GM11168 (cell line): ENCODE data around the gene NKD1.
"Not testable (repeated sequence)": the region's sequence is repeated elsewhere in the genome, so short reads cannot be mapped to it uniquely, and the experiment has no call there.

ENCODE experiments used
- in situ Hi-C: fragments of 300-500 bp; cut with MboI; formaldehyde crosslinking; loops from one replicate; pipeline ENCODE4 v1.12.0; 2022; ENCODE audit warnings: low sequenced_read_pairs; ENCODE audit not compliant: unreplicated experiment

NKD1 gene

DNA sequence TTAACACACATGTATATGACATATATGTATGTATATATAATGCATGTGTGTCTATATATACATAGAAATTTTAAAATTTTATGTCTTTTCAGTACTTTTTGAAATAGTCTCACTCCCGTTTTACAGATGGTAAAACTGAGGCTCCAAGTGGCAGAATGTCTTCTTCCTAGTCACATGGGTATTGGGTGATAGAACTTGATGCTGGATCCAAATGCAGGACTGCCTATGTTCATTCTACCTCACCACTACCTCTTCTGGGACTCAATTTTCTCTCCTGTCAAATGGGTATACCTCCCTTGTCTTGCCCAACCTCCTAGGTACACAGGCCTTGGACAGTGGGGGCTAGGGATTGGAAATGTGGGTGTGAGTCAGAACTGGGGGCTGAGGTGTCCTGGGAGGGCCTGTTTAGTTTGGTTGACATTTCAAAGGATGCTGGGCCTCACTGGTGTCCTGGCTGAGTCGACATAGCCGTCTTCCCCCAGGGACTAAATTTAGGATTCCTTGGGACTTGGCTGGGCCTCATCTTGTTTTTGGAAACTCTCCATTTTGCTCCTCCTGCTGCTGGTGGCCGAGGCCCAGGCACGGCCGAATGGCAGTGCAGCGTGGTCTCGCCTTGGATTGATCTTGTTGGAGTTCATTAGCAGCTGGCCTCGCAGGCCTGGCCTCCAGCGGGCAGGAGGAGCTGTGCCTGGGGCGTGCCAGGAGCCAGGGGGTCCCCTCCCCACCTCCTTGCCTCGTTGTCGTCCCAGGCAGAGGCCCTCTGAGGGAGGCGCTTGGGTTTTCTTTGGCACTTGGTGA lies 25.9 kb downstream of the NKD1 start:
- in situ Hi-C loops, result no loop called here

DNA sequence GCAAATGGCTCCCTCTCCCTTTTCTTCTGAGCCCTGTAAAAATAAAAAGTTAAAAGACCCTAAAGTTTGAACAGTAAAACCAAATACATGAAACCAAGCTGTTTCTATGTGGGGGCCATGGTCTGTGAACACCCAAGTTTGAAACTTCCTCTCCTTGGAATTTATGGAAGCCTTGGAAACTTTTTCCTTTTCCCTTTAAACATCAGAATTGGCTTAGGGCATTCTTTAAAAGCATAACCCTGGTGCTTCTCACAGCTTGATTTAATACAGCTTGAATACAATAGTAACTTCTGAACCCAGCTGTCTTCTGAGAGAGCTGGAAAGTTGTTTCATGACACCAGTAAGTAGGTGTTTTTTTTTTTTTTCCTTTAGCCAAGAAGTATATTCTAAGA lies 26.5 kb downstream of the NKD1 start:
- in situ Hi-C loops, result no loop called here

DNA sequence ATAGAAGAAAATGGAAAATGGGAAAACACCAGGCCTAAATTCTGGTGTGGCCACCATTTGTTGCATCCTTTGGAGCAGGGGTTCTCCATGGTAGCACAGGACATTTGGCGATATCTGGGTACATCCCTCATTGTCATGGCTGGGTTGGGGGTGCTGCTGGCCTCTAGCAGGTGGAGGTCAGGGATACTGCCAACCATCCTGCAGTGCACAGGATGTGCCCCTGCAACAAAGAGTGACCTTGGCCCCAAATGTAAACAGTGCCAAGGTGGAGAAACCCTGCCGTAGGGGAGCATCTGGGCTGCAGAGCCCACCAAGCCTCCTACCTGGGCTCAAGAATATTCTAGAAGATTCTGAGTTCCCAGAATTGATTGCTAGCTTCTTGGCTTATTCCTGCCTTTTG lies 27.5 kb downstream of the NKD1 start:
- in situ Hi-C loops, result no loop called here

DNA sequence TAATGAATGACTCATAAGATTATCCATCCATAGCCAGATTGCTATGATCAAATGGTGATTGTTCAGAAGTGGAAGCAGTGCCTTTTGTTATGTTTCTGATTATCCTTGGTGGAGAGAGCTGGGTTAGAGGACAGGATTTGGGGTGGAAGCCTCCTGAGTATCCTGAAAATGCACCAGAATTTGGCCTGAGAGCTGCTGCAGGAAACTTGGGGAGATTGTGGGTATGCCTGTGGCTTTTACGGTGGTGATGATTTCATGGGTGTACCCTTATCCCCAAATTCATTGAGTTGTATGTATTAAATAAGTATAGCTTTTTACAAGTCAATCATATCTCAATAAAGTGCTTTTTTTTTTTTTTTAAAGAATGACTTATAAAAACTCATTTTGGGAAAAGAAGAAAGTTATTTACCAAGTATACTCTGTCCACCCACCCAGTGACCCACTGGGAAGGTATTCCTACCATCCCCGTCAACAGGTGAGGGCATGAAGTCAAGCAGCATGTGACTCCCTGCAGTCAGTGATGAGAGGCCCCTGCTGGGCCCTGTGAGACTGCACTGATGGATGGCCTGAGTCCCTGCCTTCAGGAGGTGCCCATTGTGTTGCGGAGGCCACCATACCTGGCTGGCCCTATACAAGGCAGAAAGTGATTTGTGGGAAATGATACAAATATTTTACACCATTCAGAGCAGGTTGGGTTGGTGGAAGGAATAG lies 28.4 kb downstream of the NKD1 start:
- in situ Hi-C loops, result no loop called here

DNA sequence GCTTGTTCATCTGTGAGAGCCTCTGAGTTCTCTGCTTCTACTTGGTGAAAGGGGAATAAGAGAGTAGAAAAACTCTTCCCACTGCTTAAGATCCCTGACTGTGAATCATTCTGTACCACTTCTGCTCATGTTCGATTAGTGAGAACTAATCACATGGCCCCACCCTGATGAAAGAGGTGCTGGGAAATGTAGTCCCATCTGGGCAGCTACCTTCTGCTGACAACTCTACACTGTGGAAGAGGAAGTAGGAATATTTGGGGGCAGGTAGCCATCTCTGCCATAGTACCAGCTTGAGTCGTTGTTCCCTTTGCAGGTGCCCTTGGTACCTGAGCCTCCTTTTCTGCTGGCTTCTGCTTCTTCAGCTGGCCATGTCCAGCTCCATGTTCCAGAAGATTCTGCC lies 29.9 kb downstream of the NKD1 start:
- in situ Hi-C loops, result no loop called here

DNA sequence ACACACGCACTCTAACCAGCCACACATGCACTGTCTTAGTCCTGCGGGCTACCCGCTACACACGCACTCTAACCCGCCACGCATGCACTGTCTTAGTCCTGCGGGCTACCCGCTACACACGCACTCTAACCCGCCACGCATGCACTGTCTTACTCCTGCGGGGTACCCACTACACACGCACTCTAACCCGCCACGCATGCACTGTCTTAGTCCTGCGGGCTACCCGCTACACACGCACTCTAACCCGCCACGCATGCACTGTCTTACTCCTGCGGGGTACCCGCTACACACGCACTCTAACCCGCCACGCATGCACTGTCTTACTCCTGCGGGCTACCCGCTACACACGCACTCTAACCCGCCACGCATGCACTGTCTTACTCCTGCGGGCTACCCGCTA lies 31.2 kb downstream of the NKD1 start:
- in situ Hi-C loops, result not testable (repeated sequence)

DNA sequence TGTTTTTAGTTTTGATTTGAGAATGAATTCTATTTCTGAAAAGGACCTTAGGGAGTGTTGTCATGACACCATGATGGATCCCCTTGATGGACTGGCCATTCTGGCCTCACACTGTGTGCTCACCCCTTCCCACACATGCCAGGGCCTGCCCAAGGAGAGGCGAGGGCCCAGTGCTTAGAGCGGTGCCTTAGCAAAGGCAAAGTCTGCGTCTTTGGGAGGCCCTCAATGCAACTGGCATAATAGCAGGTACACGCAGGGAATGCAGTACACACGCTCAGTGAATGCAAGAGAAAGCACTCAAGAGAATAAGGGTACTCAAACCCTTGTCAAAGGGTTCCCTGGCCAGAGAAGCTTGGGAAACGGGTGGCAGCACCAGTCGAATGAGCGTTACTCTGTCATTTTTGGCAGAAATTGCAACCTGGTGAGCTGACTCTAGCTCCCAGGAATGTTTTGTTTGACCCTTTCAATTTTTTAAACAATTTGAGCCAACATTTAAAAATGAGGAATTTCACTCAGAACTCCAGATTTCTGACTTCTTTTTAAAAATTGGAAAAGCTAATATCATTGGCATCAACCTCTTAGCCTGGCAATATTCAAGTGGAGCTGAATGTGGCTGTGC lies 32.1 kb downstream of the NKD1 start:
- in situ Hi-C loops, result no loop called here

DNA sequence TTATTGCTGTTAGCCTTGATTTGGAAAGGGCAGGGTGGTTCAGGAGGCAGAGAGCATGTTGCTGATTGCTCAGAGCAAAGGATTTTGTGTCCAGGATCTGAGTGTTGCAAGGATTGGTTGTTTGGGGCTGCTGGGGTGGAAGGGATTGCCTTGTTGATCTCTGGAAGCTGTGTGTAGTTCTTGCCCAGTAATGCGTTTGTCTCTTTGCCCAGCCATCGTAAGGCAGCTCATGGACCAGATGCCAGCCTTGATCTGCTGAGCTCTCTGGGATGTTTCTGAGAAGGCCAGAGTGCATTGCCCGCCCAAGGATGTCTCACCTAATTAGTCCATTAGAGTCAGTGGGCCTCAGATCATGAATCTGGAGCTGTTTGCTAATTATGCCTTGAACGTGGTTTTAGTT lies 33.6 kb downstream of the NKD1 start:
- in situ Hi-C loops, result no loop called here

DNA sequence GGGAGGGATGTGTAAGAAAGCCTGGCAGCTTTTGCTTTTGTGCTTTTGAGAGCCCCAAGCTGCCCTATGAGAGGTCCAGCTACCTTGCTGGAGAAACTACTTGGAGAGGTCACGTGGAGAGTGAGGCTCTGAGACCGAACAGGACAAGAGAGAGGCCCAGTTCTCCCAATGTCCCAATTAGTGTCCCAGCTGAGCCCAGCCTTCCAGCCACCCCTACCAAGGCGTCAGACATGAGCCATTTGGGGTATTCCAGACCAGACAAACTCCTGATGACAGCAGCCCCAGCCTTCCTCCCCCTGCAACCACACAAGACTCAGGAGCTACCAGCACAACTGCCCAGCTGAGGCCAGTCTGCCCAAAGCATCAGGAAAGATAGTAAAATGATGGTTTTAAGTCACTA lies 35.0 kb downstream of the NKD1 start:
- in situ Hi-C loops, result no loop called here

DNA sequence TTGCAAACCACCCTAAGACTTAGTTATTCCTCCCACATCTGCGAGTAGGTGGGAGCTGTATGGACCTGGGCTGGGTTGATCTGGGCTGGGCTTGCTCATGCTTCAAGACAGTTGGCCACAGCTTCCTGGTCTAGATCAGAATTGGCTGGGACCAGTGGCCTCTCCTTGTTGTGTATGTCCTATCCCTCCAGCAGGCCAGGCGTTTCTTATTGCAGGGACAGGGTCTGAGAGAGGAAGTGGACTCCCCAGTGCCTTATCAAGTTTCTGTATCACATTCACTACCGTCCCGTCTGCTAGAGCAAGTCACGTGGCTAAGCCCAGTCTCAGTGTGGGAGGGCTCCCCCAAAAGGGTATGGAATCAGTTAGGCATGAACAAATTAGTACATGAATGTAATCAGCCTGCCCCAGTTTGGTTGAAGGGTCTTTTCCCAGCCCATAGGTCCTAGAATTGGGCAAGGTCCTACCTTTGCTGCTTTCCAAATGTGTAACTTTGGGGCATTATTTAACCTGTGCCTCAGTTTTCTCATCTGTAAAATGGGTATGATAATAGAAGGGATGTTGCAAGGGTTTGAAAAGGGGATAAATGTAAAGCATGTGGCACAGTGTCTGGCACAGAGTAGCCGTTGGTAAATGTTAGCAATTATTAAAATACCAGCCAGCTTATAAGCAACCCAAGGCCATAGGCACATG lies 36.0 kb downstream of the NKD1 start:
- in situ Hi-C loops, result no loop called here

DNA sequence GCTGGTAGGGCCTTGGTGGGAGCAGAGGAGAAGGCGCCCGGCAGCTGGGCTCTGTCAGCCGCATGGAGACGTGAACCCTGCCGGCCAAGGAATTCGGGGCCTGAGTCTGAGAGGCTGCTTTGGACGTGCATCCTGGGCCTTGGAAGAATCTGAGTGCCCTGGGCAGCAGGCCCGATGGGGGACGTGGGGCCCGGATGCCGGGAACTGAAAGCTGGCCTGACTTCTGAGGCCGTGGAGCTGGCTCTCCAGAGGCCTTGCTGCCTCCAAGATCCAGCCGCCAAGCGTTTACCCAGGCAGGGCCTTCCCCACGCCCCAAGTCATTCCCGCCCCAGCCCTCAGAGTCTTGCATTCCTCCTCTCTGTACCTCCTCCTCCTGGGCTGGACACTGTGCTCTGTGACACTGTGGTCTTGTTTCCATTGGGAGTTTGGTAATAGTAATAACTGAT lies 37.2 kb downstream of the NKD1 start:
- in situ Hi-C loops, result no loop called here

DNA sequence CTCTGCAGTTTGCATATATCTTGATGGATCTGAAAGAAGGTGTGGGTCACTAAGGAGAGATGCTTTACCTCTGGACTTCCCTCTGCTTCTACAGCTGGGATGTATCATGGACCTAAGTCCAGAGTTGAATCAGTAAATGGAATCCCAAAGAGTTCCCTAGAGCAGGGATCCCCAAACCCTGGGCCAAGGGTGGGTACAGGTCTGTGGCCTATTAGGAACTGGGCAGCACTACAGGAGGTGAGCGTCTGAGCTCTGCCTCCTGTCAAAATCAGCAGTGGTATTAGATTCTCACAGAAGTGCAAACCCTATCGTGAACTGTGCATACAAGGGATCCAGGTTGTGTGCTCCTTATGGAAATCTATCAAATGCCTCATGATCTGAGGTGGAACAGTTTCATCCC lies 39.3 kb downstream of the NKD1 start:
- in situ Hi-C loops, result no loop called here

DNA sequence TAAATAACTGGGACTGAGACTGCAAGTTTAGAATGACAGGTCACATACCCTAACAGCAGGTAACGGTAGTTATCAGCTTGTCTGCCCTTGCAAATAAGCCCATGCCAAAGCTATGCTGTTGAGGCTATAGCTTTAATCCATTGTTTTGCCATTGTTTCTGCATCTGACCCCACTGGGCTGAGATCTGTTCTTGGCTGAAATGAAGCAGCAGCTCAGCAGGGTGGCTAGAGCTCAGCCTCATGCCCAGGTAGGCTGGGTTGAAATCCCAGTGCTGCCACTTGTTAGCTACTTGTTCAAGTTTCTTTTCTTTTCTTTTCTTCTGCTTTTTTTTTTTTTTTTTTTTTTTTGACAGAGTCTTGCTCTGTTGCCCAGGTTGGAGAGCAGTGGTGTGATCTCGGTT lies 40.1 kb downstream of the NKD1 start:
- in situ Hi-C loops, result no loop called here

DNA sequence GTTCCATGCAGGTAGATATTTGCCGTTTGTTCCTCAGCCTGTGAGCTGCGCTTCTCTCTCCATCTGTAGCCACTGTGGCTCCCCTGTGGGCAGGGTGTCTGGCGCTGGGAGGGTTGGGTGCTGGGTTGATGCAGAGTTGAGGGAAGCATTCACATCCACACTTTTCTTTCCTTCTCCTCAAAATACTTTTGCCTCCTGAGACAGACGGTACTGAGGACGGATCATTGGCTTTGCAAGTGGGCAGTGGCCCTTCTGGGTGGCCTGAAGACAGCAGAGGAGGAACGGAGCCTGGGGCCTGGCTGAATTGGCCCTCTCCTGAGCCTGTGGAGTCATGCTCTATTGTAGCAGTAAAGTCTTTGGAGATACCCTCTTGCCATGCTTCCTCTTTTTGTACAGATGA lies 43.0 kb downstream of the NKD1 start:
- in situ Hi-C loops, result no loop called here

DNA sequence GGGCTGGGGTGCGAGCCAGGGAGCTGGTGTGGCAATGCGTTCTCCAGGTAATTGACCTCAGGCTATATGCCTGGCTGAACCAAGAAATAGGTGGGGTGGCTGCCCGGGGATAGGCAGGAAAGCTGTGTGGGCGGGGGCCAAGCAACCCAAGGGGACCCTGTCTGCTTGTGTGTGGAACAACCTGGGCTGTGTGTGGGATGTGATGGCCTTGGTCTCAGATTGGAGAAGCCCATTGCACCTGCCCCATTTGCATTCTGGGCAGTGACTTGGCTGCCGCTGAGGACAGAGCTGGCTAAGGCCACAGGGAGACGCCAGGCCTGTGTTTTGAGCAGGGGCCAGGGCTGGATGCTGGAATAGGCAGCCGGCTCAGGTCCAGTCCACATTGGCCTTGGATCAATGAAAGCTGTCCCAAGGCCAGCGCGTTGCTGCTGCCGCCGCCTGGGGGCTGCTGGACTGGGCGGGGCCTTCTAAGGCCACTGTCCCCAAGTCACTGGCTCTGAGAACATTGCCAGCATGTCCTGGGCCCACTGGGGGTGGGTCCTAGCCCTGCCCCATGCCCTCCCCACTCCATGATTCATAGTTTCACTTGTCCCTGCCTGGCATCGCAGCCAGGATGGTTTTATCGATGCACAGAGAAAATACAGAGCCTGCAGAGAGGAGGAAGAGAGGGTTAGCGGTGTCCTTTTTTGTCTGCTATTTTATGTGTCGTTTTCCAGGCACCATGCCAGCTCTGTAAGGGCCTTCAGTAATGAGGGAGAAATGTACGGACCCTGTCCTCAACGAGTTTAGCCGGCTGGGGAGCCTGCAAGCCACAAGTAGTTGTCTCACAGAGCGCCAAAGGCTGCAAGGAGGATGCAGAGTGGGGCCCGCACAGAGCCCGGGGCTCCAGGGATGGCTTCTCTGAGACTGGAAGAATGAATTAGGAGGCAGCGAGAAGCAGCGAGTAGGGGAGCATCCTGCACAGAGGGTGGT lies 43.9 kb downstream of the NKD1 start:
- in situ Hi-C loops, result no loop called here

DNA sequence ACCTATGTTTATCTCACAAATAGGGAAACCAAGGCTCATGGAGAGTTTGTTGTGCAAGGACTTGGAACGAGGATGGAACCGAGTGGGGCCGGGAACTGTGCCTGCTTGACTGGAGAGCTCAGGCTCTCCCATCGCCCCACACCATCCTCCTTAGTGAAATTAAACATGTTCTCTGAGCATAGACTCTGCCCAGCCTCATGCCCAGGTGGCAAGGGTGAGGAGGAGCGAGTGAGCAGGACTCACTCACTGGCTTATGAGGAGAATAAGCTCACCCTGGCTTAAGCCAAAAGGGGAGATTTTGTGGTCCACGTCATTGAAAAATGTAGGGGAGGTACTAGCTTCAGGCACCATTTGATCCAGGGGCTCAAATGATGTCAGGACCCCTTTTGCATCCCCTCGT lies 44.8 kb downstream of the NKD1 start:
- in situ Hi-C loops, result no loop called here

DNA sequence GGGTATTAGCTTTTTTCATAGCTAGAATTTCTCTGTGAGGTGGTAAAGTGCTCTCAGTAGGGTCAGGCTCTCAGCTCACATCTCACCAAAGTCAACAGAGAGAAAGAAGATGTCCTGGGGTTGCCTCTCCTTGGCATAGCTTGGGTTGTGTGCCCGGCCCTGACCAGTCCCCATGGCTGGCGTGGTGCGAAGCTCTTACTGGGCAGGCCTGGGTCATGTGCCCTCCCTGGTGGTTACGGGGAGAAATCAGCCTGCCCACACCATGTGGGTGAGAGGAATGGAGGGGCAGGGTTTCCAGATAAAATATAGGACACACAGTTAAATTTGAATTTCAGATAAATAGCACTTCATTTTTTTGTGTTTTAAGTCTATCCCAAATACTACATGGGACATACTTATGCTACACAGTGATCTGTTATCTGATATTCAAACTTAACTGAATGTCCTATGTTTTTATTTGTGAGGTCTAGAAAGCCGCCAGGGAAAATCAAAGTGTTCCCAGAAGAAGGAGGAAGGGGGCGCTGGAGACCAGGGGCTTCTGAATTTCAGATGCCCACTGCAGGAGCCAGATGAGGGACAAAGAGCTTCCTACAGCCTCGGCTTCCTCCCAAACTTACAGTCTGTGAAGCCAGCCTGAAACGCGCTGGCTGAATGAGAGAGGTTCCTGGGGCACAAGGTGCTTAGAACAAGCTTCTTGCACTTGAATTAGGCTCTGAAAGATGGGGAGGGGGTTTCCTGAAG lies 45.4 kb downstream of the NKD1 start:
- in situ Hi-C loops, result no loop called here

DNA sequence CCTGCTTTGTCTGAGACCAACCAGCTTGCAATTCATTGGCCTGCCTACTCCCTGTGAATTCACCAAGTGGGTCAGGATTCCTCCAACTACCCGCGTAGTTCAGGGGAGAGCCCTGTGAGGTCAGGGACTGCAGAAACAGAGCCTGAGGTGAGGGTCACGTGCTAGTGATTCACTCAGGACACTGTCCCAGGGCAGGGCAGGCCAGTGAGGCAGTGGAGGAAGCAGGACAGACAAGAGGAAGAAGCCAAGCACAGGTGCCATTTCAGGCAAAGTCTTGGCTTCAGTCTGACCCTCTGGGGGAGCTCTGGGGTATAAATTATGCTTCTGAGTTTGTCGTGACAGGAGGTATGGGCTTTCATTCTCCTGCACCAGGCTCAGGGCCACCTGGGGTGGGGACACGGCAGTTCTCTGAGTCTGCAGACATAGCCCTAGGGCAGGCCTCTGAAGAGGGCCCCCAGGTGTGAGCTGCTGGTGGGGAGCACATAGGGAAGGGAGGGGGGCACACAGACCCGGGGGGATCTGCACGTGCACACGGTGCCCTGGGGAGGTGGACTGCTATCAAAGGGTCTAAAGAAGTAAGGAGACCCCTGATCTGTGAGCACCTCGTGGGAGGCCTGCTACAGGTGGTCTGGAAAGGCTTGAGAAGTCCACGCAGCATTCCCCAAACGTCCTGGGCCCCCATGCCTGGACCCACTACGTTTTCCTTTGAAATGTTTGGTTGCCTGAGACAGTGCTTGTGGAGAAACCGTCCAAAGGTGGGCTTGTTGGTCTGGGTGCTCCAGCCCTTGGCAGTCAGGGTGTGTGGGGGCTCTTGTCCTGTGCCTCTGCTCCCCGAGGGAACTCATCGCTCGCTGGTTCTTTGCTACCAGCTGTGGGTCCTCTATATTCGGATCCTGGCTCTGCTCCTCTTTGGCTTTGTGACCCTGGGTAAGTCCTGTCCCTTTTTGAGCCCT lies 46.4 kb downstream of the NKD1 start:
- in situ Hi-C loops, result no loop called here
